ENCODE data around the gene GTPBP10. TPM values are rescaled to one million over a fixed set of nuclear protein-coding genes. Genes with fewer than 3 reads are reported as not detected.
"Not testable (repeated sequence)": the region's sequence is repeated elsewhere in the genome, so short reads cannot be mapped to it uniquely, and the experiment has no call there.

GTPBP10 gene
- total and polyA plus RNA-seq, 7 donors, result 17.2 to 28.5 (median 19.5) TPM

DNA sequence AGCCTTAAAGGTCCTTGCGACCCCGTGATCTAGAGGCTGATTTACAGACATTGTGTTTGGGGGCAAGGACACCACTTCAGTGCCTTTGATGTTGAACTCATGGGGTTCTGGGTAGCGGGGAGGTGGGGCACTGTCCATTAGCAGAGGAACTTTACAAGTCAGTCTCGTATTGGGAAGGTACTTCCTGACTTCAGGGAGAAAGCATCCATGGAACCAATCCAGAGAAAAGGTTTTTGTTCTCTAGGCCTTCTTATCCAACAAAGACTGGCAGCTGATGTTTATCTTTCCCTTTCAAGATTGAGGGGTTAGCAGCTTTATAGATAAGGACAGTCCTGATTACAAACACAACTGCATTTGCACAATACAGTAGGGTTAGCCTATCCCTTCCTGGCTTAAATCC, 2.8 kb downstream of the GTPBP10 start:
- no peak for ATAC-seq
- Histone ChIP-seq H3K27me3 (ENCODE audit: insufficient read depth in 3 of 3, low read length in 2 of 3) (no peaks in the 10 kb centered on the region), H3K27ac (no peak overlapping the region), H3K4me1 (peaks cover 11% of the 10 kb centered on the region), H3K4me3 (no peak overlapping the region), H3K36me3 (ENCODE audit: insufficient read depth in 1 of 2, low read depth in 1 of 2) (peaks cover 0 to 14% of the 10 kb centered on the region in 2 donors), H3K9me3 (no peaks in the 10 kb centered on the region)
- DNase-seq, result no peak
- intact Hi-C loops (cut with DNase I), result loop anchor here (1.0 to 10.0 kb wide), 3 partner anchors 53 to 585 kb away; partner anchors contain the start of gene CLDN12 (in 1 of the 2)
- 80 to 88% (median 83%) methylated on average over 4 of the region's 4 CpGs for WGBS, 3 donors
- TF ChIP-seq, protein P1, sequence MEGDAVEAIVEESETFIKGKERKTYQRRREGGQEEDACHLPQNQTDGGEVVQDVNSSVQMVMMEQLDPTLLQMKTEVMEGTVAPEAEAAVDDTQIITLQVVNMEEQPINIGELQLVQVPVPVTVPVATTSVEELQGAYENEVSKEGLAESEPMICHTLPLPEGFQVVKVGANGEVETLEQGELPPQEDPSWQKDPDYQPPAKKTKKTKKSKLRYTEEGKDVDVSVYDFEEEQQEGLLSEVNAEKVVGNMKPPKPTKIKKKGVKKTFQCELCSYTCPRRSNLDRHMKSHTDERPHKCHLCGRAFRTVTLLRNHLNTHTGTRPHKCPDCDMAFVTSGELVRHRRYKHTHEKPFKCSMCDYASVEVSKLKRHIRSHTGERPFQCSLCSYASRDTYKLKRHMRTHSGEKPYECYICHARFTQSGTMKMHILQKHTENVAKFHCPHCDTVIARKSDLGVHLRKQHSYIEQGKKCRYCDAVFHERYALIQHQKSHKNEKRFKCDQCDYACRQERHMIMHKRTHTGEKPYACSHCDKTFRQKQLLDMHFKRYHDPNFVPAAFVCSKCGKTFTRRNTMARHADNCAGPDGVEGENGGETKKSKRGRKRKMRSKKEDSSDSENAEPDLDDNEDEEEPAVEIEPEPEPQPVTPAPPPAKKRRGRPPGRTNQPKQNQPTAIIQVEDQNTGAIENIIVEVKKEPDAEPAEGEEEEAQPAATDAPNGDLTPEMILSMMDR (IDR thresholded peaks at IDR 0.05), result no peak

GRCh38 chr7:90350032-90350431, 3.5 kb downstream of the GTPBP10 start:
- H3K27ac ChIP-seq; H3K27me3 ChIP-seq (ENCODE audit: insufficient read depth in 3 of 3, low read length in 2 of 3); intact Hi-C loops (cut with DNase I); H3K9me3 ChIP-seq; DNase-seq; ATAC-seq; H3K4me3 ChIP-seq: not testable (repeated sequence)
- peaks cover 11% of the 10 kb centered on the region for H3K4me1 ChIP-seq
- peaks cover 0 to 21% of the 10 kb centered on the region in 2 donors for H3K36me3 ChIP-seq (ENCODE audit: insufficient read depth in 1 of 2, low read depth in 1 of 2)
- WGBS, 3 donors, result 94 to 98% (median 98%) methylated on average over 3 of the region's 3 CpGs

DNA sequence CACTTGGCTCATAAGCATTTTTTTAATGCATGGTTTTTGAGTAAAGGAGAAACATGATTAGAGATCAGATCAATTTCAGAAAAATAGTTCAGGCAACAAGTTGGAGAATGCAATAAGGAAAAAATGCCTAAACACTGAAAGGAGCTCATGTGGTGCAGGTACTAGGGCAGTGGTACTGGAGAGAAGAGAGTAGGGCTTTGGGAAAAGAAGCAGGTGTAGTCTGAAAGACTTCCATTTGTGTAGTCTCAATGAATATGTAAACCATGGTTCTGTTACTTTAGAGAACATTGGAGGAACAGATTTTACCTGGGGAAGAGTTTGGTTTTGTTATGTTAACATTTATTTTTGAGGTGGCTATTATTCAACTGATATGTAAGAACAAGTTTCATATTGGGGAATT, 5.5 kb downstream of the GTPBP10 start:
- H3K4me1 ChIP-seq, result peaks cover 5% of the 10 kb centered on the region
- TF ChIP-seq, protein P1 (IDR thresholded peaks at IDR 0.05), result no peak
- ATAC-seq (no peak), DNase-seq (no peak)
- H3K27me3 ChIP-seq (ENCODE audit: insufficient read depth in 3 of 3, low read length in 2 of 3), result no peaks in the 10 kb centered on the region
- no peaks in the 10 kb centered on the region for H3K9me3 ChIP-seq
- intact Hi-C loops (cut with DNase I), result no loop called here
- H3K27ac ChIP-seq, result no peak overlapping the region
- H3K4me3 ChIP-seq, result no peak overlapping the region
- peaks cover 3 to 40% of the 10 kb centered on the region in 2 donors for H3K36me3 ChIP-seq (ENCODE audit: insufficient read depth in 1 of 2, low read depth in 1 of 2)

DNA sequence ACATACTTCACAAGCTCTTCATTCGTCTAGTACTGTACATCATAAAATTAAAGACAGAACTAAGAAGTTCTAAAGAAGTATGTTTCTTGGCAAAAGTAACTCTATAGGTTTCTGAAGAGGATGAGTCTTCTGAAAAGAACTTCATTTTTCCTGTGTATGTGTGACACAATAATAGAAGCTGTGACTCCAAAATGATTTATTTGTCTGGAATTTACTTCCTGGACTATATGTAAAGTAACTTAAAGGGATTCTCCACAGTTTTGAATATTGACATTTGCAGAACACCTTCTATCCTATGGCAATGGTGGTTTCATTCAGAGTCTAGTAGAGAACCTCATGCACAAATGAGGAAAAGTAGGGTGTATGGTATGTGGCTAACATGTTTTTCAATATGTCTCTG, 36.9 kb downstream of the GTPBP10 start:
- Histone ChIP-seq H3K36me3 (ENCODE audit: insufficient read depth in 1 of 2, low read depth in 1 of 2) (peaks cover 3 to 83% of the 10 kb centered on the region in 2 donors), H3K9me3 (no peaks in the 10 kb centered on the region), H3K27ac (no peak overlapping the region), H3K4me1 (no peaks in the 10 kb centered on the region), H3K4me3 (no peak overlapping the region), H3K27me3 (ENCODE audit: insufficient read depth in 3 of 3, low read length in 2 of 3) (no peaks in the 10 kb centered on the region)
- DNase-seq, result no peak
- TF ChIP-seq, protein P1 (IDR thresholded peaks at IDR 0.05), result no peak
- ATAC-seq, result no peak
- 87 to 94% (median 92%) methylated on average over 1 of the region's 1 CpG for WGBS, 3 donors
- intact Hi-C loops (cut with DNase I), result no loop called here

- intact Hi-C loops (cut with DNase I), result no loop called here
- H3K27ac ChIP-seq, result no peak overlapping the region
- H3K9me3 ChIP-seq, result no peaks in the 10 kb centered on the region
- H3K36me3 ChIP-seq (ENCODE audit: insufficient read depth in 1 of 2, low read depth in 1 of 2), result peaks cover 3 to 79% of the 10 kb centered on the region in 2 donors
- WGBS, 3 donors, result 91 to 97% (median 96%) methylated on average over 3 of the region's 3 CpGs
- DNase-seq (no peak), ATAC-seq (no peak)
- TF ChIP-seq, protein P1 (IDR thresholded peaks at IDR 0.05), result no peak
- no peaks in the 10 kb centered on the region for H3K27me3 ChIP-seq (ENCODE audit: insufficient read depth in 3 of 3, low read length in 2 of 3)
- no peak overlapping the region for H3K4me3 ChIP-seq
- H3K4me1 ChIP-seq, result no peaks in the 10 kb centered on the region
Observed at GRCh38 chr7:90383861-90384260, 37.3 kb downstream of the GTPBP10 start.

Data from psoas muscle (tissue), 8 donors.